Measurements from ENCODE around the gene KRT76. TPM values are rescaled to one million over a fixed set of nuclear protein-coding genes. Genes with fewer than 3 reads are reported as not detected.

The KRT76 gene
- total RNA-seq, 4 donors from 2014 or later: not detected

GRCh38 chr12:52727037-52727436, 50.1 kb downstream of the KRT76 start:
- no peak for TF ChIP-seq EP300 (IDR thresholded peaks at IDR 0.05; ENCODE audit: low read depth)
- Histone ChIP-seq H3K9me3 (no peaks in the 10 kb centered on the region), H3K27ac (no peak overlapping the region), H3K36me3 (no peaks in the 10 kb centered on the region), H3K4me3 (no peak overlapping the region), H3K4me1 (no peaks in the 10 kb centered on the region), H3K27me3 (no peaks in the 10 kb centered on the region)
- in situ Hi-C loops (cut with MboI; ENCODE audit: low pct_ligation_motif_present in 1 of 4, low pct_unique_long_range_greater_than_20kb in 1 of 4, low sequenced_read_pairs in 3 of 4) (no loop called here), intact Hi-C loops (cut with DNase I; ENCODE audit: low total_unique reads) (no loop called here)
- DNase-seq: no peak
- WGBS, 2 donors (ENCODE audit: low coverage in 1 of 2): 40 to 45% methylated on average over 1 to 4 of the region's 4 CpGs

- H3K9me3 ChIP-seq: no peaks in the 10 kb centered on the region
- H3K4me3 ChIP-seq: no peak overlapping the region
- 40% methylated on average over 2 of the region's 2 CpGs; no CpG with 5 or more reads in 1 of the 2 donors for WGBS, 2 donors (ENCODE audit: low coverage in 1 of 2)
- H3K27me3 ChIP-seq: no peaks in the 10 kb centered on the region
- no peaks in the 10 kb centered on the region for H3K36me3 ChIP-seq
- intact Hi-C loops (cut with DNase I; ENCODE audit: low total_unique reads) (no loop called here), in situ Hi-C loops (cut with MboI; ENCODE audit: low pct_ligation_motif_present in 1 of 4, low pct_unique_long_range_greater_than_20kb in 1 of 4, low sequenced_read_pairs in 3 of 4) (no loop called here)
- TF ChIP-seq EP300 (IDR thresholded peaks at IDR 0.05; ENCODE audit: low read depth): no peak
- no peak for TF ChIP-seq POLR2AphosphoS5 (IDR thresholded peaks at IDR 0.05)
- TF ChIP-seq POLR2A (IDR thresholded peaks at IDR 0.05): no peak
- TF ChIP-seq CTCF (IDR thresholded peaks at IDR 0.05): no peak
- H3K4me1 ChIP-seq: no peaks in the 10 kb centered on the region
- no peak for DNase-seq
- H3K27ac ChIP-seq: no peak overlapping the region
Measured at GRCh38 chr12:52726451-52726850, 50.7 kb downstream of the KRT76 start.

- no peak overlapping the region for H3K4me3 ChIP-seq
- H3K9me3 ChIP-seq: no peaks in the 10 kb centered on the region
- in situ Hi-C loops (cut with MboI; ENCODE audit: low pct_ligation_motif_present in 1 of 4, low pct_unique_long_range_greater_than_20kb in 1 of 4, low sequenced_read_pairs in 3 of 4) (no loop called here), intact Hi-C loops (cut with DNase I; ENCODE audit: low total_unique reads) (no loop called here)
- WGBS, 2 donors (ENCODE audit: low coverage in 1 of 2): 83% methylated on average over 3 of the region's 3 CpGs; no CpG with 5 or more reads in 1 of the 2 donors
- TF ChIP-seq EP300 (IDR thresholded peaks at IDR 0.05; ENCODE audit: low read depth): no peak
- no peak for TF ChIP-seq CTCF (IDR thresholded peaks at IDR 0.05)
- no peak for TF ChIP-seq POLR2A (IDR thresholded peaks at IDR 0.05)
- no peak for TF ChIP-seq POLR2AphosphoS5 (IDR thresholded peaks at IDR 0.05)
- no peaks in the 10 kb centered on the region for H3K4me1 ChIP-seq
- H3K27ac ChIP-seq: no peak overlapping the region
- no peaks in the 10 kb centered on the region for H3K36me3 ChIP-seq
- no peaks in the 10 kb centered on the region for H3K27me3 ChIP-seq
- DNase-seq: no peak
Measured at GRCh38 chr12:52724384-52724783, 52.8 kb downstream of the KRT76 start.

- no peak overlapping the region for H3K4me3 ChIP-seq
- no peak for DNase-seq
- H3K4me1 ChIP-seq: no peaks in the 10 kb centered on the region
- TF ChIP-seq POLR2A (IDR thresholded peaks at IDR 0.05) (no peak), POLR2AphosphoS5 (IDR thresholded peaks at IDR 0.05) (no peak), EP300 (IDR thresholded peaks at IDR 0.05; ENCODE audit: low read depth) (no peak), CTCF (IDR thresholded peaks at IDR 0.05) (no peak)
- no peaks in the 10 kb centered on the region for H3K36me3 ChIP-seq
- no peak overlapping the region for H3K27ac ChIP-seq
- no peaks in the 10 kb centered on the region for H3K27me3 ChIP-seq
- intact Hi-C loops (cut with DNase I; ENCODE audit: low total_unique reads) (no loop called here), in situ Hi-C loops (cut with MboI; ENCODE audit: low pct_ligation_motif_present in 1 of 4, low pct_unique_long_range_greater_than_20kb in 1 of 4, low sequenced_read_pairs in 3 of 4) (no loop called here)
- 53% methylated on average over 2 of the region's 2 CpGs; no CpG with 5 or more reads in 1 of the 2 donors for WGBS, 2 donors (ENCODE audit: low coverage in 1 of 2)
- no peaks in the 10 kb centered on the region for H3K9me3 ChIP-seq
Measured at GRCh38 chr12:52722680-52723079, 54.5 kb downstream of the KRT76 start.

- Histone ChIP-seq H3K27me3 (no peaks in the 10 kb centered on the region), H3K4me1 (no peaks in the 10 kb centered on the region), H3K9me3 (no peaks in the 10 kb centered on the region), H3K27ac (no peak overlapping the region), H3K36me3 (no peaks in the 10 kb centered on the region), H3K4me3 (no peak overlapping the region)
- in situ Hi-C loops (cut with MboI; ENCODE audit: low pct_ligation_motif_present in 1 of 4, low pct_unique_long_range_greater_than_20kb in 1 of 4, low sequenced_read_pairs in 3 of 4): no loop called here
- TF ChIP-seq CTCF (IDR thresholded peaks at IDR 0.05) (no peak), POLR2A (IDR thresholded peaks at IDR 0.05) (no peak), EP300 (IDR thresholded peaks at IDR 0.05; ENCODE audit: low read depth) (no peak), POLR2AphosphoS5 (IDR thresholded peaks at IDR 0.05) (no peak)
- 44% methylated on average over 3 of the region's 3 CpGs; no CpG with 5 or more reads in 1 of the 2 donors for WGBS, 2 donors (ENCODE audit: low coverage in 1 of 2)
- intact Hi-C loops (cut with DNase I; ENCODE audit: low total_unique reads): no loop called here
- no peak for DNase-seq
Measured at GRCh38 chr12:52721838-52722470, 55.2 kb downstream of the KRT76 start.
